ENCODE measurements around the gene POLR3A. TPM values are rescaled to one million over a fixed set of nuclear protein-coding genes. Genes with fewer than 3 reads are reported as not detected.
"Not testable (repeated sequence)": the region's sequence is repeated elsewhere in the genome, so short reads cannot be mapped to it uniquely, and the experiment has no call there.

Gene POLR3A
- 15.2 to 18.3 TPM (median 15.5 TPM) in 3 replicates for polyA plus RNA-seq
- polyA plus RNA-seq (2011; ENCODE audit: low read depth) = 5.4 TPM
- 9.0 and 11.2 TPM in 2 replicates for polyA plus RNA-seq (2011; cell fraction: cytosol; rRNA removed)
- 32.8 and 35.7 TPM in 2 replicates for polyA plus RNA-seq (2011; cell fraction: nucleus; rRNA removed)
- polyA plus RNA-seq (2012; ENCODE audit: low replicate concordance) = 7.7 and 15.1 TPM in 2 replicates
- 18.2 to 38.2 TPM (median 34.2 TPM) in 3 replicates for polyA minus RNA-seq
- polyA minus RNA-seq (2011; cell fraction: cytosol; rRNA and poly(A)+ RNA removed) = 22.4 TPM
- 49.5 and 72.4 TPM in 2 replicates for polyA minus RNA-seq (2011; cell fraction: nucleus; rRNA and poly(A)+ RNA removed)

- Histone ChIP-seq H3K9ac (ENCODE audit: control insufficient read depth, extremely low read depth, insufficient read depth, low read length) (peak within 1 kb of the TSS; percentile 98), H3K27me3 (ENCODE audit: control insufficient read depth, extremely low read depth, insufficient read depth, low read length) (no peaks in the 10 kb centered on the region), H4K20me1 (ENCODE audit: control insufficient read depth, extremely low read depth, insufficient read depth, low read length) (no peaks in the 10 kb centered on the region), H3K27ac (ENCODE audit: control insufficient read depth, insufficient read depth, low read length) (peak within 1 kb of the TSS; percentile 85), H2AFZ (ENCODE audit: control insufficient read depth, low read length) (peak within 1 kb of the TSS; percentile 84), H3K4me2 (ENCODE audit: control insufficient read depth, extremely low read depth, insufficient read depth, low read depth, low read length) (peak within 1 kb of the TSS; percentile 81), H3K9me3 (ENCODE audit: control insufficient read depth, low read depth, low read length) (no peaks in the 10 kb centered on the region), H3K9me1 (ENCODE audit: control insufficient read depth, extremely low read depth, insufficient read depth, low read length) (no peaks in the 10 kb centered on the region), H3K79me2 (ENCODE audit: control insufficient read depth, insufficient read depth, low read length) (peaks cover 38% of the 10 kb centered on the region), H3K4me1 (ENCODE audit: control insufficient read depth, extremely low read depth, insufficient read depth, low read length) (peaks cover 37% of the 10 kb centered on the region), H3K36me3 (ENCODE audit: control insufficient read depth in 2 of 2, extremely low read depth in 1 of 2, insufficient read depth in 2 of 2, low read length in 2 of 2) (peaks cover 3 to 21% of the 10 kb centered on the region in 2 experiments), H3K4me3 (ENCODE audit: control insufficient read depth in 2 of 3, extremely low read depth in 1 of 3, insufficient read depth in 2 of 3, low read depth in 1 of 3, low read length in 3 of 3) (peak within 1 kb of the TSS; percentile 96 to 99 (median 99))
- FAIRE-seq (no peak), DNase-seq (ENCODE audit: low read depth, low spot score) (peak; percentile 88)
- TF ChIP-seq, protein P1, sequence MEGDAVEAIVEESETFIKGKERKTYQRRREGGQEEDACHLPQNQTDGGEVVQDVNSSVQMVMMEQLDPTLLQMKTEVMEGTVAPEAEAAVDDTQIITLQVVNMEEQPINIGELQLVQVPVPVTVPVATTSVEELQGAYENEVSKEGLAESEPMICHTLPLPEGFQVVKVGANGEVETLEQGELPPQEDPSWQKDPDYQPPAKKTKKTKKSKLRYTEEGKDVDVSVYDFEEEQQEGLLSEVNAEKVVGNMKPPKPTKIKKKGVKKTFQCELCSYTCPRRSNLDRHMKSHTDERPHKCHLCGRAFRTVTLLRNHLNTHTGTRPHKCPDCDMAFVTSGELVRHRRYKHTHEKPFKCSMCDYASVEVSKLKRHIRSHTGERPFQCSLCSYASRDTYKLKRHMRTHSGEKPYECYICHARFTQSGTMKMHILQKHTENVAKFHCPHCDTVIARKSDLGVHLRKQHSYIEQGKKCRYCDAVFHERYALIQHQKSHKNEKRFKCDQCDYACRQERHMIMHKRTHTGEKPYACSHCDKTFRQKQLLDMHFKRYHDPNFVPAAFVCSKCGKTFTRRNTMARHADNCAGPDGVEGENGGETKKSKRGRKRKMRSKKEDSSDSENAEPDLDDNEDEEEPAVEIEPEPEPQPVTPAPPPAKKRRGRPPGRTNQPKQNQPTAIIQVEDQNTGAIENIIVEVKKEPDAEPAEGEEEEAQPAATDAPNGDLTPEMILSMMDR (optimal IDR thresholded peaks at IDR 0.05 in 1 of 3, IDR thresholded peaks at IDR 0.05 in 1 of 3, conservative IDR thresholded peaks at IDR 0.05 in 1 of 3; ENCODE audit: extremely low read depth in 1 of 3, insufficient read depth in 2 of 3, low read length in 3 of 3) = peak; percentile 66 to 81 (median 72)
- no peak for TF ChIP-seq EZH2 (IDR thresholded peaks at IDR 0.05; ENCODE audit: low read length)
- dilution Hi-C loops (cut with MboI; ENCODE audit: extremely low pct_ligation_motif_present, low sequenced_read_pairs) = no loop called here
These were observed at the start of gene POLR3A for GRCh38 chr10:78029269-78030226. Gene POLR3A (minus strand): TSS chr10:78029515. CDS start chr10:78029407, 108 bp downstream.

DNA sequence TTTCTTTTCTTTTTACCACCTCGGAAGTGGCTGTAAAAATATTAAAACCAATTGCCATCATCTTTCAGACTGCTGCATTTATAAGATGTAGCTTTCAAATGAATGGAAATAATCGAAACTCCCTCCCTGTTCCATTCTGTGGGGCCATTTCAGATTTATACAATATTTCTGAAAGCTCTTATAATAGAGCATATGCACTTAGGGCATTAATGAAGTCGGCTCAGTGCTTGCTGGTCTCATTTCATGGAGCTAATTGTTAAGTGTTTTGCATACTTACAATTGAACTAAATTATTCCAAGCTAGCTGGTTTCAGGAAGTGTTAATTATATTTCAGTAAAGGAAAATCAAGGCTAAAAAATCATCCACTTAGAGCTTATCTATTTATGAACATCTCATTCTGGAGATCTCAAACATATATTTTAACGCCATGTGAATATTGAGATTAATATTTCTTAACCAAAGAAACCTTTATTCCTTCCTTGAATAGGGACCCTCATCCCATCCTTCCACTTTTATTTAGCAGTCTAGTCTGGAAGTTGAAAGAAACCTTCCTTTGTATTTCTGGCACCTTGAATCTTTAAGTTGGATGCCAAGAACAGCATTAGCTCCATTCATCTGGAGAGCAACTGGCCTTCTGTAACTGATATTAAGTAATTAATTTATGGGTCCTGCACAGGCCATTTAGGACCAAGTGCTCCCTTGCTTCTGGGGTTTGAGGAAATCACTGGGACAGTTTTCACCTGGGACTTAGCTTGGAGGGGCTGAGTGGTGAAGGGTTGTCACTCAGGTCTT is 49.4 kb upstream of the POLR3A start:
- H3K4me1 ChIP-seq (ENCODE audit: control insufficient read depth, extremely low read depth, insufficient read depth, low read length) = no peaks in the 10 kb centered on the region
- no peak overlapping the region for H3K27ac ChIP-seq (ENCODE audit: control insufficient read depth, insufficient read depth, low read length)
- no peaks in the 10 kb centered on the region for H3K79me2 ChIP-seq (ENCODE audit: control insufficient read depth, insufficient read depth, low read length)
- H3K9me3 ChIP-seq (ENCODE audit: control insufficient read depth, low read depth, low read length) = no peaks in the 10 kb centered on the region
- no peaks in the 10 kb centered on the region for H3K36me3 ChIP-seq (ENCODE audit: control insufficient read depth in 2 of 2, extremely low read depth in 1 of 2, insufficient read depth in 2 of 2, low read length in 2 of 2)
- H3K4me2 ChIP-seq (ENCODE audit: control insufficient read depth, extremely low read depth, insufficient read depth, low read depth, low read length) = no peak overlapping the region
- no peak overlapping the region for H3K9ac ChIP-seq (ENCODE audit: control insufficient read depth, extremely low read depth, insufficient read depth, low read length)
- dilution Hi-C loops (cut with MboI; ENCODE audit: extremely low pct_ligation_motif_present, low sequenced_read_pairs) = no loop called here
- TF ChIP-seq EZH2 (IDR thresholded peaks at IDR 0.05; ENCODE audit: low read length) = no peak
- TF ChIP-seq, protein P1 (optimal IDR thresholded peaks at IDR 0.05 in 1 of 3, IDR thresholded peaks at IDR 0.05 in 1 of 3, conservative IDR thresholded peaks at IDR 0.05 in 1 of 3; ENCODE audit: extremely low read depth in 1 of 3, insufficient read depth in 2 of 3, low read length in 3 of 3) = no peak
- no peaks in the 10 kb centered on the region for H3K9me1 ChIP-seq (ENCODE audit: control insufficient read depth, extremely low read depth, insufficient read depth, low read length)
- no peak for DNase-seq (ENCODE audit: low read depth, low spot score)
- FAIRE-seq = no peak
- H2AFZ ChIP-seq (ENCODE audit: control insufficient read depth, low read length) = no peak overlapping the region
- H4K20me1 ChIP-seq (ENCODE audit: control insufficient read depth, extremely low read depth, insufficient read depth, low read length) = no peaks in the 10 kb centered on the region
- no peaks in the 10 kb centered on the region for H3K27me3 ChIP-seq (ENCODE audit: control insufficient read depth, extremely low read depth, insufficient read depth, low read length)
- H3K4me3 ChIP-seq (ENCODE audit: control insufficient read depth in 2 of 3, extremely low read depth in 1 of 3, insufficient read depth in 2 of 3, low read depth in 1 of 3, low read length in 3 of 3) = no peak overlapping the region

DNA sequence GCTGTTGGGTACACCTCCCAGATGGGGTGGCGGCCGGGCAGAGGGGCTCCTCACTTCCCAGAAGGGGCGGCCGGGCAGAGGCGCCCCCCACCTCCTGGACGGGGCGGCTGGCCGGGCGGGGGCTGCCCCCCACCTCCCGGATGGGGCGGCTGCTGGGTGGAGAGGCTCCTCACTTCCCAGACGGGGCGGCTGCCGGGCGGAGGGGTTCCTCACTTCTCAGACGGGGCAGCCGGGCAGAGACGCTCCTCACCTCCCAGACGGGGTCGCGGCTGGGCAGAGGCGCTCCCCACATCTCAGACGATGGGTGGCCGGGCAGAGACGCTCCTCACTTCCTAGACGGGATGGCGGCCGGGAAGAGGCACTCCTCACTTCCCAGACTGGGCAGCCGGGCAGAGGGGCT is 46.5 kb upstream of the POLR3A start:
- FAIRE-seq; H4K20me1 ChIP-seq (ENCODE audit: control insufficient read depth, extremely low read depth, insufficient read depth, low read length); dilution Hi-C loops (cut with MboI; ENCODE audit: extremely low pct_ligation_motif_present, low sequenced_read_pairs); DNase-seq (ENCODE audit: low read depth, low spot score); H3K9me1 ChIP-seq (ENCODE audit: control insufficient read depth, extremely low read depth, insufficient read depth, low read length); H3K4me1 ChIP-seq (ENCODE audit: control insufficient read depth, extremely low read depth, insufficient read depth, low read length); H3K9me3 ChIP-seq (ENCODE audit: control insufficient read depth, low read depth, low read length); H3K79me2 ChIP-seq (ENCODE audit: control insufficient read depth, insufficient read depth, low read length); H3K9ac ChIP-seq (ENCODE audit: control insufficient read depth, extremely low read depth, insufficient read depth, low read length); H3K4me2 ChIP-seq (ENCODE audit: control insufficient read depth, extremely low read depth, insufficient read depth, low read depth, low read length); H3K4me3 ChIP-seq (ENCODE audit: control insufficient read depth in 2 of 3, extremely low read depth in 1 of 3, insufficient read depth in 2 of 3, low read depth in 1 of 3, low read length in 3 of 3); H3K27ac ChIP-seq (ENCODE audit: control insufficient read depth, insufficient read depth, low read length); H2AFZ ChIP-seq (ENCODE audit: control insufficient read depth, low read length); H3K36me3 ChIP-seq (ENCODE audit: control insufficient read depth in 2 of 2, extremely low read depth in 1 of 2, insufficient read depth in 2 of 2, low read length in 2 of 2); H3K27me3 ChIP-seq (ENCODE audit: control insufficient read depth, extremely low read depth, insufficient read depth, low read length): not testable (repeated sequence)

All from keratinocyte (primary cell).